B cell (primary cell): ENCODE measurements around the gene AMBRA1. TPM values are rescaled to one million over a fixed set of nuclear protein-coding genes. Genes with fewer than 3 reads are reported as not detected.

ENCODE experiments used
- ATAC-seq: fragments of 200-7000 bp; cut with Tn5 transposase; one replicate; pipeline ENCODE4 v1.10.0; 2021; ENCODE audit warnings: low read depth, mild to moderate bottlenecking, moderate number of reproducible peaks, moderate library complexity
- CTCF ChIA-PET: fragments of 350-600 bp; sonication (Branson Sonifier 250); formaldehyde crosslinking; loops from one replicate; lab custom pipeline; 2021; ENCODE audit warnings: antibody characterized with exemption, inconsistent platforms; lab: Charles Lee
- POLR2A ChIA-PET: fragments of 350-600 bp; sonication (Branson Sonifier 250); formaldehyde crosslinking; loops from one replicate; lab custom pipeline; 2021; ENCODE audit warnings: antibody characterized with exemption; lab: Charles Lee
- DNase-seq: peaks from one replicate; pipeline ENCODE4 v3.0.0; 2013
- H2AFZ ChIP-seq: 2 replicates; pipeline ENCODE4 v1.6.1; 2012; ENCODE audit warnings: mild to moderate bottlenecking, low read depth, low read length; ENCODE audit not compliant: insufficient read depth, poor library complexity, severe bottlenecking
- H3K27ac ChIP-seq, 2 donors: 1 replicate in 1 of 2; 2 replicates in 1 of 2; pipeline ENCODE4 v1.5.1; 2012 to 2013; ENCODE audit warnings: low read length in 2 of 2, mild to moderate bottlenecking in 2 of 2, moderate library complexity in 1 of 2
- H3K27me3 ChIP-seq, 4 experiments: fragments of 200-600 bp in 1 of 4; sonication (generic) in 1 of 4; replicated peaks in 1 of 4; 1 replicate in 2 of 4; 2 replicates in 2 of 4; pipeline versions ENCODE4 v1.6.1 to v1.7.0; 2013 to 2016; ENCODE audit warnings: low read length in 3 of 4, mild to moderate bottlenecking in 2 of 4, mixed read lengths in 1 of 4, moderate library complexity in 1 of 4; ENCODE audit not compliant: insufficient read depth in 4 of 4, control insufficient read depth in 3 of 4; ENCODE audit errors: control extremely low read depth in 1 of 4
- H3K36me3 ChIP-seq, 2 experiments: replicated peaks in 1 of 2; 1 replicate in 1 of 2; 2 replicates in 1 of 2; pipeline versions ENCODE4 v1.6.1 to v1.7.1; 2013; ENCODE audit warnings: low read length in 1 of 2; ENCODE audit not compliant: insufficient read depth in 2 of 2, control insufficient read depth in 1 of 2; ENCODE audit errors: control extremely low read depth in 1 of 2, extremely low read depth in 1 of 2
- H3K4me1 ChIP-seq, 2 donors: fragments of 200-600 bp in 1 of 2; sonication (generic) in 1 of 2; 1 replicate in 1 of 2; 2 replicates in 1 of 2; pipeline versions ENCODE4 v1.5.1 to v1.6.1; 2013 to 2017; ENCODE audit warnings: low read length in 2 of 2; ENCODE audit not compliant: control insufficient read depth in 2 of 2, insufficient read depth in 2 of 2
- H3K4me2 ChIP-seq: replicated peaks from 2 replicates; pipeline ENCODE3; 2012; ENCODE audit warnings: mild to moderate bottlenecking, low read depth, low read length; ENCODE audit not compliant: poor library complexity, severe bottlenecking
- H3K4me3 ChIP-seq, 5 experiments: fragments of 200-600 bp in 1 of 5; sonication (generic) in 1 of 5; 1 replicate in 3 of 5; 2 replicates in 2 of 5; pipeline versions ENCODE4 v1.5.1 to v1.7.0; 2011 to 2016; ENCODE audit warnings: low read length in 4 of 5, mild to moderate bottlenecking in 4 of 5, low read depth in 2 of 5, control low read depth in 1 of 5, moderate library complexity in 1 of 5; ENCODE audit not compliant: insufficient read depth in 1 of 5; ENCODE audit errors: control extremely low read depth in 1 of 5, extremely low read depth in 1 of 5
- H3K79me2 ChIP-seq: fragments of 200-600 bp; sonication (generic); one replicate; pipeline ENCODE4 v1.6.0; 2016; ENCODE audit warnings: low read length; ENCODE audit not compliant: control insufficient read depth, insufficient read depth
- H3K9ac ChIP-seq: fragments of 200-600 bp; sonication (generic); 2 replicates; pipeline ENCODE4 v1.6.1; 2017; ENCODE audit warnings: mild to moderate bottlenecking, low read length, moderate library complexity
- H3K9me3 ChIP-seq, 3 donors: one replicate each; pipeline versions ENCODE4 v1.6.1 to v1.7.1; 2013; ENCODE audit warnings: low read length in 2 of 3; ENCODE audit not compliant: control insufficient read depth in 2 of 3, insufficient read depth in 1 of 3; ENCODE audit errors: control extremely low read depth in 1 of 3
- H4K20me1 ChIP-seq: 2 replicates; pipeline ENCODE4 v1.6.0; 2012; ENCODE audit warnings: mild to moderate bottlenecking, low read length; ENCODE audit not compliant: insufficient read depth, control insufficient read depth, poor library complexity, severe bottlenecking
- H3K27ac Mint-ChIP-seq: one replicate; pipeline ENCODE4 v1.8.0; 2021; ENCODE audit warnings: mixed read lengths
- H3K27me3 Mint-ChIP-seq: one replicate; pipeline ENCODE4 v1.8.0; 2021; ENCODE audit warnings: mixed read lengths
- H3K4me1 Mint-ChIP-seq: one replicate; pipeline ENCODE4 v1.8.0; 2021; ENCODE audit warnings: mixed read lengths
- H3K4me3 Mint-ChIP-seq: one replicate; pipeline ENCODE4 v1.8.0; 2021; ENCODE audit warnings: mixed read lengths
- H3K9me3 Mint-ChIP-seq: one replicate; pipeline ENCODE4 v1.8.0; 2022; ENCODE audit warnings: mixed read lengths; ENCODE audit not compliant: insufficient read depth
- EZH2 ChIP-seq: IDR thresholded peaks from 2 replicates; pipeline ENCODE4 v1.6.1; 2012; ENCODE audit warnings: borderline replicate concordance, low read depth, mild to moderate bottlenecking, moderate library complexity, low read length; ENCODE audit not compliant: insufficient read depth, poor library complexity, severe bottlenecking
- WGBS: methylation state at CpG from one replicate; pipeline ENCODE4 v1.1.5; 2013; ENCODE audit warnings: missing lambda C conversion rate; ENCODE audit not compliant: insufficient coverage; 5-methylcytosine and 5-hydroxymethylcytosine counted together
- intact Hi-C: fragments of 100-400 bp; cut with micrococcal nuclease; formaldehyde crosslinking; loops from one replicate; pipeline ENCODE4 v1.10.0; 2022
- polyA plus RNA-seq: library from polyadenylated mRNA; depleted of rRNA; stranded (reverse); fragments of >200 nt; gene quantifications from 2 replicates; pipeline ENCODE4 v1.2.3, GENCODE V29; 2012
- total RNA-seq, 2 donors: library from RNA; stranded (reverse); fragments of 120-200 nt in 1 of 2; gene quantifications; 1 replicate in 1 of 2; 2 replicates in 1 of 2; pipeline versions ENCODE4 v1.2.3 to v1.2.4, GENCODE V29; 2013 to 2022
- TF ChIP-seq, protein P1 (sequence below): fragments of 200-600 bp; IDR thresholded peaks from one replicate; pipeline ENCODE4 v1.8.0; 2022; ENCODE audit warnings: antibody characterized with exemption, mild to moderate bottlenecking

The AMBRA1 gene
- total and polyA plus RNA-seq, 2 donors (not counting 1 experiment from before 2014, with no cell fraction given): 13.8 to 36.1 TPM

DNA sequence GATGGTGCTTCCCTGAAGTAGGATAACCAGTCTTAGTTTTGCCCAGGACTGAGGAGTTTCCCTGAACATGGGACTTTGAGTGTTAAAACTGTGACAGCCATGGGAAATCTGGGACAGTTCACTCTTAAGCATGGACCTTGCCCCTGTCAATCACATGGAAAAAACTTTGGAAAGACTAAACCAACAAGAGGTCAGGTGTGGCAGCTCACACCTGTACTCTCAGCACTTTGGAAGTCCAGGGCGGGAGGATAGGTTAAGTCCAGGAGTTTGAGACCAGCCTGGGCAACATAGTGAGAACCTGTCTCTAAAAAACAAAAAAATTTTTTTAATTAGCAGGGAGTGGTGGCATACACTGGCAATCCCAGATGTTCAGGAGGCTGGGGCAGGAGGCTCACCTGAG, 3.3 kb upstream of the AMBRA1 start:
- ChIA-PET POLR2A (no interaction called here), CTCF (no interaction called here)
- no peaks in the 10 kb centered on the region for H3K27me3 ChIP-seq
- H3K79me2 ChIP-seq: peaks cover 29% of the 10 kb centered on the region
- peaks cover 17 to 18% of the 10 kb centered on the region in 2 donors for H3K4me1 ChIP-seq
- WGBS: no CpG with 5 or more reads among the region's 1 CpG
- peaks cover 19% of the 10 kb centered on the region for H3K4me1 Mint-ChIP-seq
- no peak overlapping the region for H3K4me3 Mint-ChIP-seq
- peaks cover 15% of the 10 kb centered on the region for H4K20me1 ChIP-seq
- no peak overlapping the region for H3K9ac ChIP-seq
- no peak overlapping the region for H3K27ac Mint-ChIP-seq
- DNase-seq (no peak), ATAC-seq (no peak)
- H3K9me3 Mint-ChIP-seq: no peaks in the 10 kb centered on the region
- no peak overlapping the region for H3K4me2 ChIP-seq
- H3K27ac ChIP-seq: no peak overlapping the region
- H2AFZ ChIP-seq: no peak overlapping the region
- intact Hi-C loops: no loop called here
- H3K36me3 ChIP-seq: no peaks in the 10 kb centered on the region
- H3K4me3 ChIP-seq: no peak overlapping the region
- H3K9me3 ChIP-seq: no peaks in the 10 kb centered on the region
- no peaks in the 10 kb centered on the region for H3K27me3 Mint-ChIP-seq
- no peak for TF ChIP-seq EZH2
- TF ChIP-seq, protein P1, sequence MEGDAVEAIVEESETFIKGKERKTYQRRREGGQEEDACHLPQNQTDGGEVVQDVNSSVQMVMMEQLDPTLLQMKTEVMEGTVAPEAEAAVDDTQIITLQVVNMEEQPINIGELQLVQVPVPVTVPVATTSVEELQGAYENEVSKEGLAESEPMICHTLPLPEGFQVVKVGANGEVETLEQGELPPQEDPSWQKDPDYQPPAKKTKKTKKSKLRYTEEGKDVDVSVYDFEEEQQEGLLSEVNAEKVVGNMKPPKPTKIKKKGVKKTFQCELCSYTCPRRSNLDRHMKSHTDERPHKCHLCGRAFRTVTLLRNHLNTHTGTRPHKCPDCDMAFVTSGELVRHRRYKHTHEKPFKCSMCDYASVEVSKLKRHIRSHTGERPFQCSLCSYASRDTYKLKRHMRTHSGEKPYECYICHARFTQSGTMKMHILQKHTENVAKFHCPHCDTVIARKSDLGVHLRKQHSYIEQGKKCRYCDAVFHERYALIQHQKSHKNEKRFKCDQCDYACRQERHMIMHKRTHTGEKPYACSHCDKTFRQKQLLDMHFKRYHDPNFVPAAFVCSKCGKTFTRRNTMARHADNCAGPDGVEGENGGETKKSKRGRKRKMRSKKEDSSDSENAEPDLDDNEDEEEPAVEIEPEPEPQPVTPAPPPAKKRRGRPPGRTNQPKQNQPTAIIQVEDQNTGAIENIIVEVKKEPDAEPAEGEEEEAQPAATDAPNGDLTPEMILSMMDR: no peak

DNA sequence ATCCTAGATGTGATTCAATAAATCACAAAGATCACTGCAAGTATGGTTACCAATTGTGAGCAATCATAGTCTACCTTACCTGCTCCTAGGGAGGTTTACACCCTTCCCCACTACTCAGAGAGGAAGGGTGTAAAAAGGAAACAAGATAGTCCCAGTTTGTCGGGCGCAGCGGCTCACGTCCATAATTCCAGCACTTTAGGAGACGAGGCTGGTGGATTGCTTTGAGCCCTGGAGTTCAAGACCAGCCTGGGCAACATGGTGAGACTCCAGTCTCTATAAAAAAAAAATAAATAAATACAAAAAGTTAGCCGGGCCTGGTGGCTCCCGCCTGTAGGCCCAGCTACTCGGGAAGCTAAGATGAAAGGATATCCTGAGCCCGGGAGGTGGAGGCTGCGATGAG, 962 bp upstream of the AMBRA1 start:
- no peaks in the 10 kb centered on the region for H3K36me3 ChIP-seq
- Mint-ChIP-seq H3K9me3 (no peaks in the 10 kb centered on the region), H3K27ac (no peak overlapping the region), H3K4me1 (peaks cover 31% of the 10 kb centered on the region), H3K4me3 (peak overlapping the region; percentile 93), H3K27me3 (no peaks in the 10 kb centered on the region)
- peak overlapping the region in 1 of 5 experiments; percentile 98 for H3K4me3 ChIP-seq
- H2AFZ ChIP-seq: peak overlapping the region; percentile 86
- H3K9ac ChIP-seq: peak overlapping the region; percentile 94
- H3K9me3 ChIP-seq: no peaks in the 10 kb centered on the region
- CTCF ChIA-PET: interaction anchor here (1.2 to 1.6 kb wide), 4 partner anchors 23 to 105 kb away, joined by 3 to 9 read pairs (median 4); partner anchors contain the start of genes ATG13 and HARBI1
- peaks cover 29% of the 10 kb centered on the region for H4K20me1 ChIP-seq
- H3K27ac ChIP-seq: no peak overlapping the region
- DNase-seq (no peak), ATAC-seq (no peak)
- POLR2A ChIA-PET: interaction anchor here (0.9 to 1.9 kb wide), 3 partner anchors 20 to 34 kb away, joined by 5 to 10 read pairs (median 6); partner anchors contain the start of genes ATG13 and HARBI1
- WGBS: 94% methylated on average over 10 of the region's 10 CpGs
- TF ChIP-seq EZH2: no peak
- TF ChIP-seq, protein P1: no peak
- H3K4me2 ChIP-seq: peak overlapping the region; percentile 99
- H3K27me3 ChIP-seq: no peaks in the 10 kb centered on the region
- intact Hi-C loops: loop anchor here (1.0 kb wide), 2 partner anchors 23 to 106 kb away; partner anchors contain the start of genes ARHGAP1, ATG13 and HARBI1
- H3K79me2 ChIP-seq: peaks cover 52% of the 10 kb centered on the region
- H3K4me1 ChIP-seq: peaks cover 18 to 21% of the 10 kb centered on the region in 2 donors
